Endothelial cell (in vitro differentiated cells): ENCODE measurements around the gene PTPRN2. TPM values are rescaled to one million over a fixed set of nuclear protein-coding genes. Genes with fewer than 3 reads are reported as not detected.
"Not testable (repeated sequence)": the region's sequence is repeated elsewhere in the genome, so short reads cannot be mapped to it uniquely, and the experiment has no call there.

Experiments used
- DNase-seq: peaks from one replicate; pipeline ENCODE4 v3.0.0; 2021; ENCODE audit warnings: low spot score
- H3K27ac Mint-ChIP-seq: one replicate; pipeline ENCODE4 v1.8.0; 2021; ENCODE audit warnings: mixed read lengths, inconsistent platforms; ENCODE audit not compliant: unreplicated experiment
- H3K27me3 Mint-ChIP-seq: one replicate; pipeline ENCODE4 v1.8.0; 2021; ENCODE audit warnings: mild to moderate bottlenecking, moderate library complexity, mixed read lengths, inconsistent platforms; ENCODE audit not compliant: unreplicated experiment
- H3K36me3 Mint-ChIP-seq: one replicate; pipeline ENCODE4 v1.8.0; 2021; ENCODE audit warnings: mild to moderate bottlenecking, low read depth, mixed read lengths, inconsistent platforms; ENCODE audit not compliant: unreplicated experiment
- H3K4me1 Mint-ChIP-seq: one replicate; pipeline ENCODE4 v1.8.0; 2021; ENCODE audit warnings: mild to moderate bottlenecking, mixed read lengths, inconsistent platforms; ENCODE audit not compliant: unreplicated experiment
- H3K4me3 Mint-ChIP-seq: one replicate; pipeline ENCODE4 v1.8.0; 2021; ENCODE audit warnings: mild to moderate bottlenecking, mixed read lengths, inconsistent platforms; ENCODE audit not compliant: unreplicated experiment
- H3K9me3 Mint-ChIP-seq: one replicate; pipeline ENCODE4 v1.8.0; 2021; ENCODE audit warnings: mixed read lengths, inconsistent platforms; ENCODE audit not compliant: unreplicated experiment
- CTCF ChIP-seq: fragments of 200-600 bp; sonication (generic); IDR thresholded peaks from one replicate; pipeline ENCODE4 v1.5.0; 2021; ENCODE audit warnings: antibody characterized with exemption; ENCODE audit not compliant: unreplicated experiment
- total RNA-seq: library from RNA; stranded (reverse); fragmentation: NEBNext Ultra II Directional; extraction: Animal tissue kit (Norgen Biotek cat#: 25700); gene quantifications from one replicate; pipeline ENCODE4 v1.2.1, GENCODE V29; 2021; ENCODE audit not compliant: unreplicated experiment

PTPRN2 gene
- total RNA-seq, 1 donor from 2014 or later: 0.18 TPM

- peaks cover 1% of the 10 kb centered on the region for H3K27me3 Mint-ChIP-seq
- no peak for TF ChIP-seq CTCF
These were observed 381.3 kb downstream of the PTPRN2 start for GRCh38 chr7:158206341-158206740.

GRCh38 chr7:158204453-158204852, 383.2 kb downstream of the PTPRN2 start:
- TF ChIP-seq CTCF: no peak
- Mint-ChIP-seq H3K4me3 (no peak overlapping the region), H3K27me3 (peaks cover 3% of the 10 kb centered on the region), H3K27ac (no peak overlapping the region), H3K4me1 (no peaks in the 10 kb centered on the region), H3K9me3 (peaks cover 51% of the 10 kb centered on the region), H3K36me3 (peaks cover 9% of the 10 kb centered on the region)
- DNase-seq: no peak

More at GRCh38 chr7:158206341-158206740, 381.3 kb downstream of the PTPRN2 start:
- peaks cover 44% of the 10 kb centered on the region for H3K9me3 Mint-ChIP-seq
- no peak for DNase-seq
- no peak overlapping the region for H3K4me3 Mint-ChIP-seq
- no peak overlapping the region for H3K27ac Mint-ChIP-seq
- no peaks in the 10 kb centered on the region for H3K4me1 Mint-ChIP-seq
- H3K36me3 Mint-ChIP-seq: peaks cover 9% of the 10 kb centered on the region

- not testable (repeated sequence) for H3K27ac Mint-ChIP-seq, H3K4me1 Mint-ChIP-seq, H3K4me3 Mint-ChIP-seq, H3K36me3 Mint-ChIP-seq, H3K27me3 Mint-ChIP-seq, DNase-seq
- peaks cover 51% of the 10 kb centered on the region for H3K9me3 Mint-ChIP-seq
These were observed 383.7 kb downstream of the PTPRN2 start for GRCh38 chr7:158203948-158204347.

- H3K36me3 Mint-ChIP-seq: peaks cover 10% of the 10 kb centered on the region
- no peak overlapping the region for H3K4me3 Mint-ChIP-seq
- TF ChIP-seq CTCF: no peak
- no peak overlapping the region for H3K27ac Mint-ChIP-seq
- H3K27me3 Mint-ChIP-seq: peaks cover 10% of the 10 kb centered on the region
- peaks cover 50% of the 10 kb centered on the region for H3K9me3 Mint-ChIP-seq
- H3K4me1 Mint-ChIP-seq: no peaks in the 10 kb centered on the region
- no peak for DNase-seq
These were observed 393.2 kb downstream of the PTPRN2 start for GRCh38 chr7:158194365-158194900.

GRCh38 chr7:158193446-158193845, 394.2 kb downstream of the PTPRN2 start:
- DNase-seq: no peak
- H3K9me3 Mint-ChIP-seq: peaks cover 45% of the 10 kb centered on the region
- H3K4me1 Mint-ChIP-seq: no peaks in the 10 kb centered on the region
- peaks cover 10% of the 10 kb centered on the region for H3K36me3 Mint-ChIP-seq
- H3K4me3 Mint-ChIP-seq: no peak overlapping the region
- H3K27me3 Mint-ChIP-seq: peaks cover 14% of the 10 kb centered on the region
- H3K27ac Mint-ChIP-seq: no peak overlapping the region
- TF ChIP-seq CTCF: no peak
